Activated T-cell treated with anti-CD3 and anti-CD28 coated beads, Interleukin-2, amount 50 U/mL, for 24 hours (primary cell): ENCODE measurements around the gene FHIP2A.

Experiments used
- DNase-seq: peaks from one replicate; pipeline ENCODE4 v3.0.0-alpha.2; 2020
- H3K27ac Mint-ChIP-seq: 2 replicates; pipeline ENCODE4 v1.8.0; 2020; ENCODE audit warnings: mild to moderate bottlenecking, mixed read lengths
- H3K27me3 Mint-ChIP-seq: 2 replicates; pipeline ENCODE4 v1.8.0; 2020; ENCODE audit warnings: mixed read lengths
- H3K36me3 Mint-ChIP-seq: 2 replicates; pipeline ENCODE4 v1.8.0; 2020; ENCODE audit warnings: low read depth, mixed read lengths
- H3K4me1 Mint-ChIP-seq: 2 replicates; pipeline ENCODE4 v1.8.0; 2020; ENCODE audit warnings: low read depth, mixed read lengths
- H3K4me3 Mint-ChIP-seq: 2 replicates; pipeline ENCODE4 v1.8.0; 2020; ENCODE audit warnings: mild to moderate bottlenecking, moderate library complexity, mixed read lengths
- H3K9me3 Mint-ChIP-seq: 2 replicates; pipeline ENCODE4 v1.8.0; 2020; ENCODE audit warnings: mixed read lengths

Gene FHIP2A

GRCh38 chr10:114802177-114802576, 19.4 kb upstream of the FHIP2A start:
- H3K4me3 Mint-ChIP-seq: no peak overlapping the region
- H3K36me3 Mint-ChIP-seq: no peaks in the 10 kb centered on the region
- peaks cover 16% of the 10 kb centered on the region for H3K4me1 Mint-ChIP-seq
- no peak for DNase-seq
- no peak overlapping the region for H3K27ac Mint-ChIP-seq
- H3K27me3 Mint-ChIP-seq: no peaks in the 10 kb centered on the region
- no peaks in the 10 kb centered on the region for H3K9me3 Mint-ChIP-seq

GRCh38 chr10:114806562-114807391, 14.8 kb upstream of the FHIP2A start:
- Mint-ChIP-seq H3K27ac (no peak overlapping the region), H3K4me3 (no peak overlapping the region), H3K36me3 (no peaks in the 10 kb centered on the region), H3K4me1 (peaks cover 19% of the 10 kb centered on the region), H3K9me3 (peaks cover 2% of the 10 kb centered on the region), H3K27me3 (no peaks in the 10 kb centered on the region)
- no peak for DNase-seq

GRCh38 chr10:114808982-114809381, 12.6 kb upstream of the FHIP2A start:
- Mint-ChIP-seq H3K36me3 (no peaks in the 10 kb centered on the region), H3K27ac (no peak overlapping the region), H3K4me3 (no peak overlapping the region), H3K4me1 (peaks cover 19% of the 10 kb centered on the region), H3K9me3 (peaks cover 2% of the 10 kb centered on the region), H3K27me3 (no peaks in the 10 kb centered on the region)
- no peak for DNase-seq

DNA sequence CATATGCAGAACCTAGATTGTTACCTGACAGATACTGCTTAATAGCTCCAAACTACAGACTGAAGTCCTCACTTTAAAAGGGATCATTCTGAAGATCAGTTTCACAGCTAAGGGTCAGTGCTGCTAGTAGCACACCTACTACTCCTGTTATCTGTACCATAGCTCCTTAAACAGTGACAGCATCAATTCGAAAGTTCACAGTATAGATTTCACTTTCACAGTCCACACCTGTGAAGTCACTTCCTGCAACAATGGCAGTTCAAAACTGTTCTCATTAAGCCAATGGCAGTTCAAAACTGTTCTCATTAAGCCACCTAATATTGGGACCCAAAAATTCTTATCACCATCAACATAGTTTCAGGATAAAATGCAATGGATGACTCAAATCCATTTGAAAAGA, 10.7 kb upstream of the FHIP2A start:
- H3K36me3 Mint-ChIP-seq: no peaks in the 10 kb centered on the region
- H3K9me3 Mint-ChIP-seq: peaks cover 2% of the 10 kb centered on the region
- no peaks in the 10 kb centered on the region for H3K27me3 Mint-ChIP-seq
- no peak overlapping the region for H3K4me3 Mint-ChIP-seq
- H3K27ac Mint-ChIP-seq: peak overlapping the region; percentile 26
- H3K4me1 Mint-ChIP-seq: peaks cover 19% of the 10 kb centered on the region
- no peak for DNase-seq

DNA sequence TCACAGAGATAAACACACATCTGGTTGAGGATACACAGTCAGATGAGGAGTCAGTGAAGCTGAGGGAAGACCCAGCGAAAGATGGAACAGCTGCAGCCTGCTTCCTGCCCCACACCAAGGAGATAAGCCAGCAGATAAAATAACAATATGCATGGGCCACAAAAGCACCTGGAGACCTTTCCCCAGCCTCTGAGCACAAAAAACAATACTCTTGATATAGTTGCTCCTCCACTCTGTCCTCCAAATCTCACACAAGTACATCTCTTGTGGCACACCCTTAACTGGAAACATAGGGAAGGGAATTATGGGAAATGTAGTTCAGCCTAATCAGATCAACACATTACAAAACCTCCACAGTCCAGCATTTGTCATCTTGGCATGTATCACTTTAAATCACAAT, 9.7 kb upstream of the FHIP2A start:
- H3K4me1 Mint-ChIP-seq: peaks cover 19% of the 10 kb centered on the region
- no peaks in the 10 kb centered on the region for H3K36me3 Mint-ChIP-seq
- H3K27me3 Mint-ChIP-seq: peaks cover 3% of the 10 kb centered on the region
- no peak overlapping the region for H3K4me3 Mint-ChIP-seq
- H3K9me3 Mint-ChIP-seq: peaks cover 2% of the 10 kb centered on the region
- no peak for DNase-seq
- no peak overlapping the region for H3K27ac Mint-ChIP-seq

- Mint-ChIP-seq H3K36me3 (no peaks in the 10 kb centered on the region), H3K27me3 (peaks cover 3% of the 10 kb centered on the region)
- no peak for DNase-seq
Observed at GRCh38 chr10:114815791-114816190, 5.8 kb upstream of the FHIP2A start.

GRCh38 chr10:114816308-114816707, 5.3 kb upstream of the FHIP2A start:
- no peak for DNase-seq
- H3K4me1 Mint-ChIP-seq: peaks cover 16% of the 10 kb centered on the region
- peaks cover 3% of the 10 kb centered on the region for H3K27me3 Mint-ChIP-seq
- no peak overlapping the region for H3K27ac Mint-ChIP-seq
- no peak overlapping the region for H3K4me3 Mint-ChIP-seq
- H3K36me3 Mint-ChIP-seq: no peaks in the 10 kb centered on the region
- H3K9me3 Mint-ChIP-seq: no peaks in the 10 kb centered on the region

More at GRCh38 chr10:114815791-114816190, 5.8 kb upstream of the FHIP2A start:
- Mint-ChIP-seq H3K4me3 (no peak overlapping the region), H3K27ac (no peak overlapping the region), H3K4me1 (peaks cover 17% of the 10 kb centered on the region), H3K9me3 (no peaks in the 10 kb centered on the region)

DNA sequence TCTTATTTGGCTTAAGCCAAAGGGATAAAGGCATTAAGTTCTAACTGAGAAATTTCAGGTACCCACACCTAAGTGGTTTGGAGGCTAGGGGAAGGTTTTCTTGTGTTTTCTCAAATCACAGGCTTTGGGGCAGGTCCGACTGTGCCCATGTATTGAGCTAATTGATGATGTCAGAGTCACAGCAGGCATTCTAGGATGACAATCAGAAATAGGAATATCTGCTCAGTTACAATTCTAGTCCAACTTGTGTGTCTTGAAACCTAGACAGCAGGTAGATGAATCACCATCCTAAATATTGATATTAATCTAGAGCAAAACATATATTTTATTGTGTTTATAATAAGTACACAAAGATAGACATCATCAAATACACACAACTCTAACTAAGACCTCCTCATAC, 2.3 kb upstream of the FHIP2A start:
- Mint-ChIP-seq H3K9me3 (no peaks in the 10 kb centered on the region), H3K4me1 (peaks cover 23% of the 10 kb centered on the region), H3K27ac (no peak overlapping the region), H3K27me3 (peaks cover 3% of the 10 kb centered on the region), H3K4me3 (no peak overlapping the region), H3K36me3 (peaks cover 12% of the 10 kb centered on the region)
- DNase-seq: no peak

- peaks cover 48% of the 10 kb centered on the region for H3K4me1 Mint-ChIP-seq
- peaks cover 27% of the 10 kb centered on the region for H3K36me3 Mint-ChIP-seq
- H3K9me3 Mint-ChIP-seq: no peaks in the 10 kb centered on the region
- peak overlapping the region; percentile 96 for H3K27ac Mint-ChIP-seq
- DNase-seq: no peak
- no peaks in the 10 kb centered on the region for H3K27me3 Mint-ChIP-seq
- H3K4me3 Mint-ChIP-seq: peak overlapping the region; percentile 93
Observed at GRCh38 chr10:114821915-114822443, 399 bp downstream of the FHIP2A start.

GRCh38 chr10:114822444-114823076, 980 bp downstream of the FHIP2A start:
- Mint-ChIP-seq H3K27me3 (no peaks in the 10 kb centered on the region), H3K4me3 (peak overlapping the region; percentile 93), H3K4me1 (peaks cover 50% of the 10 kb centered on the region), H3K27ac (peak overlapping the region; percentile 96), H3K9me3 (no peaks in the 10 kb centered on the region), H3K36me3 (peaks cover 28% of the 10 kb centered on the region)
- no peak for DNase-seq

- no peak for DNase-seq
Observed at GRCh38 chr10:114823077-114823463, 1.5 kb downstream of the FHIP2A start.

GRCh38 chr10:114824391-114824790, 2.8 kb downstream of the FHIP2A start:
- no peak for DNase-seq
- H3K27ac Mint-ChIP-seq: peak overlapping the region; percentile 59

More at GRCh38 chr10:114823077-114823463, 1.5 kb downstream of the FHIP2A start:
- Mint-ChIP-seq H3K36me3 (peaks cover 28% of the 10 kb centered on the region), H3K4me1 (peaks cover 51% of the 10 kb centered on the region), H3K9me3 (no peaks in the 10 kb centered on the region), H3K4me3 (peak overlapping the region; percentile 93), H3K27me3 (no peaks in the 10 kb centered on the region), H3K27ac (peak overlapping the region; percentile 96)

DNA sequence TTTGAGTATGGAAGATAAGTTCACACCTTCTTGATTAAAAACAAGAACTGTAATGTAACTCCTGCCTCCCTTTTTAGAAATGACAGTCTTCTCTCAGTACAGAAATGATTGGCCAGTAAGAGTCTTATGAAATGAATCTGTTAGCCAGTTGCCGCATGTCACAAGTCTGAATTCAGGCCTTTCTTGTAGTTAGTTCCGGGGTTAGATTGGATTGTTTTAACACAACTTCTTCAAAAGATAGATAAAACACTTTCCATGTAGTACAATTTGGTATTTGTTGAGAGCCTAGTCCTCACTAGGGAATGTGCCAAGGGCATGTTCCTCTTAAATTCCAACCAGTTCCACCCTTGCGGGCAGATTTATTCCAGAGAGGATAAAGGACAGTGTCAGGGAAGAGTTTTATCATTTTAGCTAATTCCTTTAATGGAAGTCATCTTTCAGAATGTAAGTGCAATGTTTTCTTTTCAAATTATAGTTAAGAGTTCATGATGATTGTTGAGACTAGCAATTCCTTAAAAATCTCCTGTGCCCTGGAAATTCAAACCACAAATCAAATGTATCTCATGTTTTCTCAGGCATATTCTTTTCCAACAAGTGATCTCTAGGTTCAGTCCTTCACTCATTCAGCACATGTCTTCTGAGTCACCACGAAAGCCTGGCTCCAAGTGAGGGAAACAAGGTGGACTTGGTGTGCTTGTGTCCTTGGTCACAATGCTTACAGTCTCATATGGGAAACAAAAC, 4.1 kb downstream of the FHIP2A start:
- Mint-ChIP-seq H3K27ac (peak overlapping the region; percentile 93), H3K36me3 (peaks cover 30% of the 10 kb centered on the region), H3K4me1 (peaks cover 69% of the 10 kb centered on the region), H3K9me3 (no peaks in the 10 kb centered on the region), H3K4me3 (peak overlapping the region; percentile 20), H3K27me3 (no peaks in the 10 kb centered on the region)
- no peak for DNase-seq

More at GRCh38 chr10:114824391-114824790, 2.8 kb downstream of the FHIP2A start:
- H3K36me3 Mint-ChIP-seq: peaks cover 30% of the 10 kb centered on the region
- no peaks in the 10 kb centered on the region for H3K9me3 Mint-ChIP-seq
- H3K27me3 Mint-ChIP-seq: no peaks in the 10 kb centered on the region
- H3K4me3 Mint-ChIP-seq: peak overlapping the region; percentile 55
- H3K4me1 Mint-ChIP-seq: peaks cover 60% of the 10 kb centered on the region

GRCh38 chr10:114829160-114829909, 7.8 kb downstream of the FHIP2A start:
- DNase-seq: no peak
- H3K9me3 Mint-ChIP-seq: no peaks in the 10 kb centered on the region
- peaks cover 43% of the 10 kb centered on the region for H3K36me3 Mint-ChIP-seq
- H3K4me1 Mint-ChIP-seq: peaks cover 48% of the 10 kb centered on the region
- H3K27me3 Mint-ChIP-seq: no peaks in the 10 kb centered on the region
- peak overlapping the region; percentile 67 for H3K27ac Mint-ChIP-seq
- no peak overlapping the region for H3K4me3 Mint-ChIP-seq
